Esophagus squamous epithelium (tissue), 4 donors: ENCODE measurements around the gene PDLIM7.

ENCODE experiments used
- POLR2A ChIP-seq, 4 donors: fragments of 450-650 bp; IDR thresholded peaks; one replicate each; pipeline ENCODE4 v1.6.1; 2017; ENCODE audit warnings: antibody characterized with exemption in 4 of 4, mild to moderate bottlenecking in 4 of 4, moderate library complexity in 3 of 4
- TF ChIP-seq, protein P1 (sequence below), 6 experiments: fragments of 450-650 bp in 4 of 6; fragments of 200-600 bp in 2 of 6; sonication (generic) in 2 of 6; IDR thresholded peaks; one replicate each; pipeline ENCODE4 v1.5.1; 2016 to 2019; ENCODE audit warnings: antibody characterized with exemption in 6 of 6, mild to moderate bottlenecking in 4 of 6, moderate library complexity in 4 of 6

DNA sequence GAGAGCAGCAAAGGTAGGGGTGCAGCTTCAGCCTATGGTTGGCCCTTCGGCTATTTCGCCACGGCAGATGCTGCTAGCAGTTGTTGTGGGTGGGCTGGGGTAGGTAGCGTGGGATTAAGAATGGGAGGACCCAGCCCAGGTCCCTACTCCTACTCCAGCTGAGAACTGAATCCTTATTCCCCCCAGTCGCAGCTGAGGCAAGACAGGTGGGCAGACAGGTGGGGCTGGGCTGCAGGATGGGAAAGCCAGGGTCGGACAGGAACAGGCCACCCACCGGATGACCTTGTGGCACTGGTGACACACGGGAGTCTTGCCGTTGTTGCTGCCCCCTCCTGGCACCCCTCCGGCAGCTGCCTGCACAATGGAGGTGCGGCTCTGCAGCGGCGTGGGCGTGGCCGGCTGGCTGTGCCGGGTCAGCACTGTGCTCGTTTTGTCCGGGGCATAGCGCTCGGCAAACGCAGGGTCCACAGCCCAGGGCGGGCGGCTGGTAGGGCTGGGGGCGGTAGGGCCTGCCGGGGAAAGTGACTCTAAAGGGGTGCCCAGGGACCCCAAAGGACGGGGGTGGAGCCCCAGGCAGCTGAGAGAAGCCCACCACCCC is 8.2 kb downstream of the PDLIM7 start:
- TF ChIP-seq, protein P1, sequence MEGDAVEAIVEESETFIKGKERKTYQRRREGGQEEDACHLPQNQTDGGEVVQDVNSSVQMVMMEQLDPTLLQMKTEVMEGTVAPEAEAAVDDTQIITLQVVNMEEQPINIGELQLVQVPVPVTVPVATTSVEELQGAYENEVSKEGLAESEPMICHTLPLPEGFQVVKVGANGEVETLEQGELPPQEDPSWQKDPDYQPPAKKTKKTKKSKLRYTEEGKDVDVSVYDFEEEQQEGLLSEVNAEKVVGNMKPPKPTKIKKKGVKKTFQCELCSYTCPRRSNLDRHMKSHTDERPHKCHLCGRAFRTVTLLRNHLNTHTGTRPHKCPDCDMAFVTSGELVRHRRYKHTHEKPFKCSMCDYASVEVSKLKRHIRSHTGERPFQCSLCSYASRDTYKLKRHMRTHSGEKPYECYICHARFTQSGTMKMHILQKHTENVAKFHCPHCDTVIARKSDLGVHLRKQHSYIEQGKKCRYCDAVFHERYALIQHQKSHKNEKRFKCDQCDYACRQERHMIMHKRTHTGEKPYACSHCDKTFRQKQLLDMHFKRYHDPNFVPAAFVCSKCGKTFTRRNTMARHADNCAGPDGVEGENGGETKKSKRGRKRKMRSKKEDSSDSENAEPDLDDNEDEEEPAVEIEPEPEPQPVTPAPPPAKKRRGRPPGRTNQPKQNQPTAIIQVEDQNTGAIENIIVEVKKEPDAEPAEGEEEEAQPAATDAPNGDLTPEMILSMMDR (IDR thresholded peaks at IDR 0.05), result no peak
- TF ChIP-seq POLR2A (IDR thresholded peaks at IDR 0.05), result no peak
